Trophoblast cell (in vitro differentiated cells and primary cell): ENCODE results near the gene BRD4.

Experiments used
- DNase-seq, 2 donors: peaks; one replicate each; pipeline ENCODE4 v3.0.0-alpha.2; 2016
- H2AFZ ChIP-seq: 2 replicates; pipeline ENCODE4 v1.6.1; 2013; ENCODE audit warnings: low read length, moderate library complexity, mild to moderate bottlenecking; ENCODE audit not compliant: insufficient read depth, poor library complexity
- H2AK5ac ChIP-seq: 2 replicates; pipeline ENCODE4 v1.6.1; 2013; ENCODE audit warnings: mild to moderate bottlenecking, low read length
- H2BK120ac ChIP-seq: 2 replicates; pipeline ENCODE4 v1.6.1; 2013; ENCODE audit warnings: low read length, mild to moderate bottlenecking, moderate library complexity; ENCODE audit not compliant: insufficient read depth, poor library complexity
- H2BK12ac ChIP-seq: 2 replicates; pipeline ENCODE4 v1.6.1; 2013; ENCODE audit warnings: mild to moderate bottlenecking, low read length, moderate library complexity
- H2BK5ac ChIP-seq: 2 replicates; pipeline ENCODE4 v1.6.1; 2013; ENCODE audit warnings: low read length, low read depth, moderate library complexity, mild to moderate bottlenecking; ENCODE audit not compliant: poor library complexity
- H3K14ac ChIP-seq: 2 replicates; pipeline ENCODE4 v1.6.1; 2013; ENCODE audit warnings: mild to moderate bottlenecking, low read length
- H3K18ac ChIP-seq: 2 replicates; pipeline ENCODE4 v1.6.1; 2013; ENCODE audit warnings: mild to moderate bottlenecking, low read length
- H3K23ac ChIP-seq: 2 replicates; pipeline ENCODE4 v1.6.1; 2013; ENCODE audit warnings: low read length
- H3K27ac ChIP-seq: 2 replicates; pipeline ENCODE4 v1.5.1; 2013; ENCODE audit warnings: low read depth, mild to moderate bottlenecking, inconsistent platforms, low read length, moderate library complexity
- H3K27me3 ChIP-seq: 2 replicates; pipeline ENCODE4 v1.6.1; 2013; ENCODE audit warnings: inconsistent platforms, mild to moderate bottlenecking, low read length, moderate library complexity; ENCODE audit not compliant: insufficient read depth
- H3K36me3 ChIP-seq, 2 experiments: 1 replicate in 1 of 2; 2 replicates in 1 of 2; pipeline ENCODE4 v1.6.1; 2013; ENCODE audit warnings: low read length in 2 of 2, mild to moderate bottlenecking in 2 of 2, moderate library complexity in 1 of 2; ENCODE audit not compliant: insufficient read depth in 2 of 2, control insufficient read depth in 1 of 2
- H3K4ac ChIP-seq: 2 replicates; pipeline ENCODE4 v1.6.1; 2013; ENCODE audit warnings: low read depth, mild to moderate bottlenecking, low read length, moderate library complexity
- H3K4me1 ChIP-seq, 2 experiments: 1 replicate in 1 of 2; 2 replicates in 1 of 2; pipeline ENCODE4 v1.6.1; 2013; ENCODE audit warnings: low read length in 2 of 2, mild to moderate bottlenecking in 2 of 2, moderate library complexity in 1 of 2; ENCODE audit not compliant: insufficient read depth in 2 of 2, control insufficient read depth in 1 of 2
- H3K4me2 ChIP-seq: 2 replicates; pipeline ENCODE4 v1.6.1; 2013; ENCODE audit warnings: inconsistent platforms, mild to moderate bottlenecking, low read length, moderate library complexity
- H3K4me3 ChIP-seq: 2 replicates; pipeline ENCODE4 v1.5.1; 2013; ENCODE audit warnings: mild to moderate bottlenecking, low read depth, low read length, inconsistent platforms
- H3K79me1 ChIP-seq: one replicate; pipeline ENCODE4 v1.6.1; 2013; ENCODE audit warnings: low read length
- H3K79me2 ChIP-seq: 2 replicates; pipeline ENCODE4 v1.6.1; 2013; ENCODE audit warnings: low read length, mild to moderate bottlenecking; ENCODE audit not compliant: control insufficient read depth, insufficient read depth, poor library complexity
- H3K9ac ChIP-seq: 2 replicates; pipeline ENCODE4 v1.6.1; 2013; ENCODE audit warnings: mild to moderate bottlenecking, low read length
- H3K9me3 ChIP-seq: 2 replicates; pipeline ENCODE4 v1.6.1; 2013; ENCODE audit warnings: low read depth, mild to moderate bottlenecking, control low read depth, inconsistent platforms, low read length; ENCODE audit not compliant: insufficient read depth
- H4K12ac ChIP-seq: 2 replicates; pipeline ENCODE4 v1.6.1; 2013; ENCODE audit warnings: low read depth, mild to moderate bottlenecking, low read length, moderate library complexity
- H4K8ac ChIP-seq: 2 replicates; pipeline ENCODE4 v1.6.1; 2013; ENCODE audit warnings: low read depth, mild to moderate bottlenecking, low read length, moderate library complexity
- H4K91ac ChIP-seq: one replicate; pipeline ENCODE4 v1.6.1; 2013; ENCODE audit warnings: low read depth, mild to moderate bottlenecking, low read length, moderate library complexity
- WGBS: extraction: QIAGEN DNeasy Blood & Tissue Kit; methylation state at CpG from one replicate; pipeline ENCODE4 v1.1.7; 2013; ENCODE audit warnings: missing lambda C conversion rate; ENCODE audit not compliant: insufficient read length, insufficient coverage; ENCODE audit errors: extremely low coverage; 5-methylcytosine and 5-hydroxymethylcytosine counted together

BRD4 gene

DNA sequence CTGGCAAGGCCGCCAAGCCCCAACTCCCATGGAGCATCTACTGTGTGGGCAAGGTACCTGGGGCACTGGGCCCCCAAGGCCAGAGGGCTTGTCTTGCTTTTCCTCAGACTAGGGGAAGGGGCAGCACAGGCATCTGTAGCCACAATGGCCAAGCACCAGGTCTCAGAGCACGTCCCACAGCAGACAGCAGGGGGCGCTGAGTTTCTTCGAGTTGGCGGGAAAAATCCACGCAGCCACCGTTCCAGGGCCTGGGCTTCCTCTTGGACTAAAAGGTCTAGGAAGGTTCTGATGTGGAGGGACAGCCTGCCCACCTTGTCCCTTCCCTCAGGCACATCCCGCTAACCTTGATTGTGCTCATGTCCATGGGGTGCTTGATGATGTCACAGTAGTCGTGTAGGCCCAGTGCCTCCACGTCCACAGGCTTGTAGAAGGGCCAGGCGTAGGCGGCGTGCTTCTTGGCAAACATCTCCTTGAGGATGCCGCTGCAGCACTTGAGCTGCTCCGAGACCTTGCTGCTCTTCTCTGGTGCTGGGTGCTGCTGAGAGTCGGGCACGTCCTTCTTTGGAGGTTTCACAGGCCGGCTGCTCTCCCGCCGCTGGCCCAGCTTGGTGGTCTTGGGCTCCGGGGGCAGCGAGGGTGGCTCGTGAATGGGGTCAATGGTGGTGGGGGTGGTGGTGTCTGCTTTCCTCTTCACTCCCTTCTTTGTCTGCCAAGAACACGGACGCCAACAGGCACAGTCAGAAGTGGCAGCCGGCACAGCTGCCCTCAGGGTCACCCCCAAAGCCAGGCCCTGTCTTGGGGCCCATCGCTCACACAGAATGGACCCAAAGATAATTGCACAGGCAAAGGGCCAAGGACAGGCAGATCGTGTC, 68.0 kb downstream of the BRD4 start:
- DNase-seq: peak; percentile 54 to 88
- peaks cover 79 to 86% of the 10 kb centered on the region in 2 experiments for H3K36me3 ChIP-seq
- no CpG with 5 or more reads among the region's 28 CpGs for WGBS
- H3K9ac ChIP-seq: no peak overlapping the region
- no peak overlapping the region for H3K4me3 ChIP-seq
- no peak overlapping the region for H4K12ac ChIP-seq
- no peak overlapping the region for H4K8ac ChIP-seq
- H2BK5ac ChIP-seq: no peak overlapping the region
- H4K91ac ChIP-seq: no peak overlapping the region
- H3K79me2 ChIP-seq: peaks cover 2% of the 10 kb centered on the region
- H3K79me1 ChIP-seq: no peaks in the 10 kb centered on the region
- H3K9me3 ChIP-seq: no peaks in the 10 kb centered on the region
- H2BK12ac ChIP-seq: no peak overlapping the region
- H2AK5ac ChIP-seq: no peak overlapping the region
- H3K23ac ChIP-seq: no peak overlapping the region
- H3K14ac ChIP-seq: no peak overlapping the region
- no peak overlapping the region for H3K4ac ChIP-seq
- no peak overlapping the region for H3K4me2 ChIP-seq
- no peaks in the 10 kb centered on the region for H3K4me1 ChIP-seq
- H3K27ac ChIP-seq: no peak overlapping the region
- H2AFZ ChIP-seq: no peak overlapping the region
- H3K27me3 ChIP-seq: no peaks in the 10 kb centered on the region
- H3K18ac ChIP-seq: no peak overlapping the region
- no peak overlapping the region for H2BK120ac ChIP-seq

DNA sequence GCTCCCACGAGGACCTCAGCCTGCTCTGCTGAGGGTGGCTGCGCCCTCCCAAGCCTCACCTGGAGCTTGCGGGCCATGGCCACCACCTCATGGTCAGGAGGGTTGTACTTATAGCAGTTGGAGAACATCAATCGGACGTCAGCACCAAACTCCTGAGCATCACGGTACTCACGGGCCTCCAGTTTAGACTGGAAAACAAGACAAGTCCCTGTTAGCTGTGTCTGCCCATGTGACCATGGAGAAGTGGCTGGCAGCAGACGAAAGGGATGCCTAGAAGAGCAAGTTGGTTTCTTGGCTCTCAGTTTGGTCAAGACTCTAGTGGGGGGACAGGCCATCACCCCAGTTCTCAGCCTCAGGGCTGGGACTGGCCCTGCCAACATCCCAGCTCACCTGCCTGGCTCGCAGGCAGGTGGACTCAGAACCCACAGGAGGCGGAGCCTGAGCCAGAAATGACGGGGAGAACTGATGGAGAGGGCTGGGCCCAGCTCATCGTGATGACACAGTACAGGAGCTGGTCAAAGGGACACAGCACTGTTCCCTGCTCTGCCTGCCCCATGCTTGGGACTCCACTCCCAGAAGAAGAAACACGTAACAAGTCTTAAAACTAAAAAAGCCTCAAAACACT, 68.9 kb downstream of the BRD4 start:
- H3K4me3 ChIP-seq: no peak overlapping the region
- H3K27ac ChIP-seq: no peak overlapping the region
- no peak overlapping the region for H2AFZ ChIP-seq
- H3K9me3 ChIP-seq: no peaks in the 10 kb centered on the region
- no peak overlapping the region for H4K91ac ChIP-seq
- no peak overlapping the region for H4K8ac ChIP-seq
- no peak overlapping the region for H3K4me2 ChIP-seq
- H3K27me3 ChIP-seq: no peaks in the 10 kb centered on the region
- no peak overlapping the region for H2BK120ac ChIP-seq
- H2BK5ac ChIP-seq: no peak overlapping the region
- H3K14ac ChIP-seq: no peak overlapping the region
- no CpG with 5 or more reads among the region's 13 CpGs for WGBS
- H4K12ac ChIP-seq: no peak overlapping the region
- H3K79me2 ChIP-seq: no peaks in the 10 kb centered on the region
- no peak overlapping the region for H2AK5ac ChIP-seq
- no peak overlapping the region for H3K18ac ChIP-seq
- no peak overlapping the region for H3K9ac ChIP-seq
- H3K4ac ChIP-seq: no peak overlapping the region
- peaks cover 82 to 89% of the 10 kb centered on the region in 2 experiments for H3K36me3 ChIP-seq
- H2BK12ac ChIP-seq: no peak overlapping the region
- no peaks in the 10 kb centered on the region for H3K4me1 ChIP-seq
- H3K23ac ChIP-seq: no peak overlapping the region
- DNase-seq: peak; percentile 34 to 55
- no peaks in the 10 kb centered on the region for H3K79me1 ChIP-seq

DNA sequence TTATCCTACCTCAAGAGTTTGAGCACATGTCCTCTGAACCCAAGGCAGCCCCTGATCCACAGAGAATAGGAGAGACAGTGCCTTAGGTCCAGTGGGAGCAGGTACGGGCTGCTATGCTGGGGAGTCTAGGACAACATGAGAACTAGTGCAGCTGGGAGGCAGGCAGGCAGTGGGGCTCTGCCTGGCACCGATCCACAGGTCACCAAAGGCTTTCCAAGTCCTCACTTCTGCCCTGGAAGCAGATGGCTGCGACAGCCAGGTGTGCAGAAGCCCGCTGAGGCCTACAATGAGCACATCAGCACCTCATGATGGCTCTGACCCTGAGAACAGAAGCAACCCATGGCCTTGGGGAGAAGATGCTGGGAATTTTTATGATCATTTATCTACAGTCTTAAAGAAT, 70.3 kb downstream of the BRD4 start:
- no peak overlapping the region for H3K4me3 ChIP-seq
- H4K12ac ChIP-seq: no peak overlapping the region
- no peak overlapping the region for H2BK12ac ChIP-seq
- H2AFZ ChIP-seq: no peak overlapping the region
- no peak overlapping the region for H3K4me2 ChIP-seq
- no peaks in the 10 kb centered on the region for H3K79me1 ChIP-seq
- no peaks in the 10 kb centered on the region for H3K27me3 ChIP-seq
- no peak overlapping the region for H2BK120ac ChIP-seq
- H4K91ac ChIP-seq: no peak overlapping the region
- H3K4ac ChIP-seq: peak overlapping the region; percentile 13
- H3K14ac ChIP-seq: no peak overlapping the region
- H2BK5ac ChIP-seq: no peak overlapping the region
- DNase-seq: no peak
- H3K18ac ChIP-seq: peak overlapping the region; percentile 41
- H3K27ac ChIP-seq: no peak overlapping the region
- H4K8ac ChIP-seq: no peak overlapping the region
- H3K23ac ChIP-seq: no peak overlapping the region
- no peaks in the 10 kb centered on the region for H3K79me2 ChIP-seq
- H3K36me3 ChIP-seq: peaks cover 87 to 91% of the 10 kb centered on the region in 2 experiments
- H3K9ac ChIP-seq: no peak overlapping the region
- no CpG with 5 or more reads among the region's 4 CpGs for WGBS
- H3K4me1 ChIP-seq: no peaks in the 10 kb centered on the region
- no peak overlapping the region for H2AK5ac ChIP-seq
- H3K9me3 ChIP-seq: no peaks in the 10 kb centered on the region

- Histone ChIP-seq H3K9me3 (no peaks in the 10 kb centered on the region), H2AFZ (no peak overlapping the region), H2AK5ac (no peak overlapping the region), H2BK5ac (no peak overlapping the region), H3K27me3 (no peaks in the 10 kb centered on the region), H4K91ac (no peak overlapping the region), H3K79me2 (no peaks in the 10 kb centered on the region), H3K4ac (no peak overlapping the region), H4K12ac (no peak overlapping the region), H2BK120ac (no peak overlapping the region), H3K4me1 (no peaks in the 10 kb centered on the region), H3K79me1 (no peaks in the 10 kb centered on the region), H3K4me2 (no peak overlapping the region), H4K8ac (no peak overlapping the region), H3K23ac (no peak overlapping the region), H3K14ac (no peak overlapping the region), H2BK12ac (no peak overlapping the region), H3K9ac (no peak overlapping the region), H3K4me3 (no peak overlapping the region), H3K36me3 (peaks cover 90 to 91% of the 10 kb centered on the region in 2 experiments), H3K27ac (no peak overlapping the region), H3K18ac (no peak overlapping the region)
- DNase-seq: peak in 1 of 2 donors; percentile 16
- WGBS: no CpG with 5 or more reads among the region's 8 CpGs
Observed at GRCh38 chr19:15260939-15261338, 71.4 kb downstream of the BRD4 start.
